K562 (cell line): ENCODE results near the gene HDAC7. TPM values are rescaled to one million over a fixed set of nuclear protein-coding genes. Genes with fewer than 3 reads are reported as not detected.
A peak's percentile ranks its signal among the peaks of the same experiment; 100 is the strongest.

Source experiments
- ATAC-seq: fragments of 200-7000 bp; cut with Tn5 transposase; 3 replicates; pipeline ENCODE4 v1.9.1; 2020; ENCODE audit warnings: moderate library complexity
- BruUV-seq: library from RNA; stranded (reverse); fragments of 400-500 nt; replicated peaks from 2 replicates; lab custom pipeline; 2021; lab: Mats Ljungman, UMichigan
- CTCF ChIA-PET: fragments of 300-600 bp; formaldehyde crosslinking; extraction: SDS; loops from one replicate; lab custom pipeline; 2021; ENCODE audit warnings: low intra/inter-chr PET ratio; lab: Yijun Ruan, JAX
- POLR2A ChIA-PET: fragments of 300-600, 350-650 bp; sonication (Branson Sonifier 250); formaldehyde crosslinking; extraction: SDS; loops from one replicate; lab custom pipeline; 2021; ENCODE audit warnings: antibody characterized with exemption, inconsistent platforms; lab: Yijun Ruan, JAX
- DNase-seq, 4 experiments: peaks; one replicate each; pipeline versions ENCODE4 v3.0.0 to v3.0.0-alpha.2; 2011 to 2018; ENCODE audit warnings: low spot score in 3 of 4, mixed read lengths in 3 of 4; ENCODE audit errors: extremely low read depth in 1 of 4
- FAIRE-seq: peaks from 2 replicates; lab custom pipeline; 2011; peaks lifted over from hg19 to GRCh38; lab: Jason Lieb, UNC
- H2AFZ ChIP-seq: 2 replicates; pipeline ENCODE4 v1.6.0; 2011; ENCODE audit warnings: low read depth, low read length, control low read depth, inconsistent platforms
- H3K27ac ChIP-seq: fragments of 200-600 bp; 3 replicates; pipeline ENCODE4 v1.8.0; 2011; ENCODE audit warnings: low read depth, mild to moderate bottlenecking, control low read depth, inconsistent platforms, low read length, moderate library complexity, mixed read lengths; ENCODE audit errors: extremely low read depth
- H3K27me3 ChIP-seq, 2 experiments: fragments of 300-600 bp in 1 of 2; 2 replicates in 1 of 2; 3 replicates in 1 of 2; pipeline versions ENCODE4 v1.6.0 to v1.8.0; 2011; ENCODE audit warnings: inconsistent platforms in 2 of 2, low read length in 2 of 2, mild to moderate bottlenecking in 1 of 2, mixed read lengths in 1 of 2, moderate library complexity in 1 of 2; ENCODE audit not compliant: control insufficient read depth in 2 of 2, insufficient read depth in 2 of 2
- H3K36me3 ChIP-seq: fragments of 300-600 bp; 3 replicates; pipeline ENCODE4 v1.8.0; 2011; ENCODE audit warnings: mild to moderate bottlenecking, low read length, inconsistent platforms; ENCODE audit not compliant: control insufficient read depth, insufficient read depth
- H3K4me1 ChIP-seq, 2 experiments: fragments of 200-600 bp in 1 of 2; replicated peaks in 1 of 2; 2 replicates in 1 of 2; 3 replicates in 1 of 2; pipeline versions ENCODE4 v1.5.1 to v1.8.0; 2011; ENCODE audit warnings: inconsistent platforms in 2 of 2, low read length in 2 of 2, mild to moderate bottlenecking in 1 of 2, mixed read lengths in 1 of 2, moderate library complexity in 1 of 2; ENCODE audit not compliant: control insufficient read depth in 2 of 2, insufficient read depth in 2 of 2
- H3K4me2 ChIP-seq: 2 replicates; pipeline ENCODE4 v1.6.1; 2011; ENCODE audit warnings: low read length, control low read depth, inconsistent platforms, mixed read lengths; ENCODE audit not compliant: insufficient read depth
- H3K4me3 ChIP-seq: fragments of 200-600 bp; sonication (generic), shearing (Covaris generic); 2 replicates; pipeline ENCODE4 v1.5.1; 2016; ENCODE audit warnings: control low read depth, inconsistent platforms
- H3K79me2 ChIP-seq: fragments of 200-600 bp; 3 replicates; pipeline ENCODE4 v1.8.0; 2011; ENCODE audit warnings: low read length, inconsistent platforms; ENCODE audit not compliant: control insufficient read depth, insufficient read depth
- H3K9ac ChIP-seq, 2 experiments: 2 replicates each; pipeline versions ENCODE4 v1.6.0 to v1.6.1; 2011; ENCODE audit warnings: low read depth in 2 of 2, low read length in 2 of 2, control low read depth in 1 of 2, inconsistent platforms in 1 of 2, mild to moderate bottlenecking in 1 of 2, mixed read lengths in 1 of 2; ENCODE audit not compliant: insufficient read depth in 1 of 2
- H3K9me1 ChIP-seq: one replicate; pipeline ENCODE4 v1.6.0; 2011; ENCODE audit warnings: inconsistent platforms, mild to moderate bottlenecking, low read length, moderate library complexity; ENCODE audit not compliant: control insufficient read depth, insufficient read depth
- H3K9me3 ChIP-seq: replicated peaks from 2 replicates; pipeline ENCODE4 v1.5.1; 2011; ENCODE audit warnings: low read depth, low read length, inconsistent platforms; ENCODE audit not compliant: control insufficient read depth, insufficient read depth
- H4K20me1 ChIP-seq: replicated peaks from 2 replicates; pipeline ENCODE4 v1.6.1; 2011; ENCODE audit warnings: low read length, inconsistent platforms, mixed read lengths; ENCODE audit not compliant: control insufficient read depth, insufficient read depth
- CHD1 ChIP-seq: fragments of 200-600 bp; sonication (generic); IDR thresholded peaks from one replicate; pipeline ENCODE4 v1.6.1; 2012; ENCODE audit warnings: mild to moderate bottlenecking, moderate library complexity, low read length, inconsistent platforms
- DACH1 ChIP-seq: fragments of 450-650 bp; IDR thresholded peaks from 2 replicates; pipeline ENCODE4 v1.6.1; 2018; ENCODE audit not compliant: partially characterized antibody
- DNMT1 ChIP-seq: fragments of 450-650 bp; IDR thresholded peaks from 2 replicates; pipeline ENCODE4 v1.6.1; 2016; ENCODE audit warnings: antibody characterized with exemption, mild to moderate bottlenecking
- ELK3 ChIP-seq: fragments of 450-650 bp; formaldehyde crosslinking; IDR thresholded peaks from 2 replicates; pipeline ENCODE4 v1.4.0; 2020; ENCODE audit warnings: mild to moderate bottlenecking
- ERF ChIP-seq: fragments of 450-650 bp; formaldehyde crosslinking; IDR thresholded peaks from 2 replicates; pipeline ENCODE4 v1.4.0; 2020; ENCODE audit warnings: mild to moderate bottlenecking, mixed read lengths
- ESRRB ChIP-seq: fragments of 250-450 bp; sonication (Bioruptor Pico); IDR thresholded peaks from 2 replicates; pipeline ENCODE4 v1.5.0; 2020; ENCODE audit warnings: mild to moderate bottlenecking, moderate library complexity, borderline replicate concordance
- HMBOX1 ChIP-seq: sonication (generic); IDR thresholded peaks from 2 replicates; pipeline ENCODE4 v1.6.1; 2016
- HMG20B ChIP-seq: fragments of 250-450 bp; sonication (Bioruptor Pico); IDR thresholded peaks from 2 replicates; pipeline ENCODE4 v1.5.0; 2021; ENCODE audit warnings: mild to moderate bottlenecking
- NUFIP1 ChIP-seq: fragments of 450-650 bp; IDR thresholded peaks from 2 replicates; pipeline ENCODE4 v1.6.1; 2018; ENCODE audit not compliant: partially characterized antibody
- RAD51 ChIP-seq: fragments of 450-650 bp; IDR thresholded peaks from 2 replicates; pipeline ENCODE4 v1.7.1; 2016; ENCODE audit warnings: low read depth, mild to moderate bottlenecking, borderline replicate concordance
- SOX6 ChIP-seq: fragments of 450-650 bp; IDR thresholded peaks from 2 replicates; pipeline ENCODE4 v1.6.1; 2014; ENCODE audit warnings: mild to moderate bottlenecking
- ZFP1 ChIP-seq: fragments of 450-650 bp; formaldehyde crosslinking; IDR thresholded peaks from 2 replicates; pipeline ENCODE4 v1.4.0; 2020; ENCODE audit warnings: mild to moderate bottlenecking, mixed read lengths
- ZNF436 ChIP-seq: fragments of 250-450, 450-650 bp; sonication (Bioruptor Pico); formaldehyde crosslinking; IDR thresholded peaks from 2 replicates; pipeline ENCODE4 v1.7.0; 2020; ENCODE audit warnings: mild to moderate bottlenecking
- ZNF586 ChIP-seq: fragments of 450-650 bp; formaldehyde crosslinking; conservative IDR thresholded peaks from 2 replicates; pipeline ENCODE4 v1.4.0; 2020; ENCODE audit warnings: mild to moderate bottlenecking, moderate library complexity
- ZNF785 ChIP-seq: fragments of 250-450 bp; sonication (Bioruptor Pico); IDR thresholded peaks from 2 replicates; pipeline ENCODE4 v1.4.0; 2020; ENCODE audit warnings: mild to moderate bottlenecking
- WGBS: fragments of 100-300 bp; shearing (Covaris generic); methylation state at CpG from one replicate; pipeline ENCODE4 v1.1.6; 2016; ENCODE audit warnings: low coverage, mixed read lengths; ENCODE audit not compliant: insufficient coverage; ENCODE audit errors: missing lambda C conversion rate; 5-methylcytosine and 5-hydroxymethylcytosine counted together
- in situ Hi-C: fragments of 300-500 bp; cut with MboI; formaldehyde crosslinking; loops from 4 replicates; pipeline ENCODE4 v1.15.0; 2018; ENCODE audit warnings: inconsistent platforms, mixed read lengths
- intact Hi-C: fragments of 100-400 bp; cut with micrococcal nuclease; formaldehyde crosslinking; loops from 2 replicates; pipeline ENCODE4 v1.14.2; 2022
- polyA plus RNA-seq, 8 experiments: library from polyadenylated mRNA; depleted of rRNA in 4 of 8; stranded (reverse) in 5 of 8; unstranded in 3 of 8; fragments of >200 nt; fragmentation: Nextera tagmentation in 2 of 8; fragmentation: Illumina TruSeq in 1 of 8; extraction: Ambion mirVana in 2 of 8; extraction: Trizol in 1 of 8; gene quantifications; 2 replicates each; pipeline versions ENCODE4 v1.2.1 to v1.2.3, GENCODE V29; 2011 to 2014; ENCODE audit warnings: inconsistent platforms in 1 of 8, missing spikeins in 1 of 8
- total RNA-seq, 7 experiments: library from RNA; depleted of rRNA in 6 of 7; stranded (reverse); fragments of >200 nt in 6 of 7; fragmentation: Illumina TruSeq in 2 of 7; extraction: Trizol in 2 of 7; gene quantifications; 2 replicates each; pipeline versions ENCODE4 v1.2.1 to v1.2.3, GENCODE V29; 2011 to 2021; ENCODE audit warnings: low replicate concordance in 1 of 7
- TF ChIP-seq, protein P1 (sequence below): fragments of 450-650 bp; IDR thresholded peaks from 2 replicates; pipeline ENCODE4 v1.7.1; 2018; ENCODE audit warnings: mild to moderate bottlenecking, low read depth; ENCODE audit not compliant: partially characterized antibody

HDAC7 gene
- total and polyA plus RNA-seq, 9 of the 15 experiments (the other 6 are each of a cell fraction or from before 2014, with no cell fraction given): 2.5 to 129 (median 31.1) TPM

GRCh38 chr12:47737936-47738594 lies 81.6 kb downstream of the HDAC7 start:
- no peak overlapping the region for H3K4me3 ChIP-seq
- no peak for ATAC-seq
- peak in 2 of 4 experiments; percentile 39 to 41 for DNase-seq
- no peaks in the 10 kb centered on the region for H3K9me3 ChIP-seq
- ChIA-PET POLR2A (interaction anchor here (0.7 kb wide), 1 partner anchor 705 kb away, joined by 3 read pairs; no protein-coding TSS in a partner anchor), CTCF (no interaction called here)
- H2AFZ ChIP-seq: no peak overlapping the region
- 64% methylated on average over 15 of the region's 17 CpGs for WGBS
- no peak overlapping the region for H3K9ac ChIP-seq
- no peak overlapping the region for H3K4me2 ChIP-seq
- FAIRE-seq: no peak
- H4K20me1 ChIP-seq: no peaks in the 10 kb centered on the region
- no TSS peak for BruUV-seq
- no peaks in the 10 kb centered on the region for H3K79me2 ChIP-seq
- intact Hi-C loops (no loop called here), in situ Hi-C loops (no loop called here)
- H3K36me3 ChIP-seq: no peaks in the 10 kb centered on the region
- TF ChIP-seq DACH1 (no peak), ZNF785 (no peak), CHD1 (no peak), ZFP1 (CRISPR knock-in tag) (no peak), ZNF586 (CRISPR knock-in tag) (no peak), ERF (CRISPR knock-in tag) (no peak), RAD51 (no peak), SOX6 (no peak), ELK3 (CRISPR knock-in tag) (no peak), ZNF436 (no peak), HMBOX1 (no peak), DNMT1 (no peak), HMG20B (CRISPR knock-in tag) (no peak), NUFIP1 (no peak), ESRRB (CRISPR knock-in tag) (no peak)
- TF ChIP-seq, protein P1, sequence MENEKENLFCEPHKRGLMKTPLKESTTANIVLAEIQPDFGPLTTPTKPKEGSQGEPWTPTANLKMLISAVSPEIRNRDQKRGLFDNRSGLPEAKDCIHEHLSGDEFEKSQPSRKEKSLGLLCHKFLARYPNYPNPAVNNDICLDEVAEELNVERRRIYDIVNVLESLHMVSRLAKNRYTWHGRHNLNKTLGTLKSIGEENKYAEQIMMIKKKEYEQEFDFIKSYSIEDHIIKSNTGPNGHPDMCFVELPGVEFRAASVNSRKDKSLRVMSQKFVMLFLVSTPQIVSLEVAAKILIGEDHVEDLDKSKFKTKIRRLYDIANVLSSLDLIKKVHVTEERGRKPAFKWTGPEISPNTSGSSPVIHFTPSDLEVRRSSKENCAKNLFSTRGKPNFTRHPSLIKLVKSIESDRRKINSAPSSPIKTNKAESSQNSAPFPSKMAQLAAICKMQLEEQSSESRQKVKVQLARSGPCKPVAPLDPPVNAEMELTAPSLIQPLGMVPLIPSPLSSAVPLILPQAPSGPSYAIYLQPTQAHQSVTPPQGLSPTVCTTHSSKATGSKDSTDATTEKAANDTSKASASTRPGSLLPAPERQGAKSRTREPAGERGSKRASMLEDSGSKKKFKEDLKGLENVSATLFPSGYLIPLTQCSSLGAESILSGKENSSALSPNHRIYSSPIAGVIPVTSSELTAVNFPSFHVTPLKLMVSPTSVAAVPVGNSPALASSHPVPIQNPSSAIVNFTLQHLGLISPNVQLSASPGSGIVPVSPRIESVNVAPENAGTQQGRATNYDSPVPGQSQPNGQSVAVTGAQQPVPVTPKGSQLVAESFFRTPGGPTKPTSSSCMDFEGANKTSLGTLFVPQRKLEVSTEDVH: no peak
- H3K27me3 ChIP-seq: no peaks in the 10 kb centered on the region; a peak in 1 of 5 replicates
- H3K9me1 ChIP-seq: no peaks in the 10 kb centered on the region
- no peak overlapping the region for H3K27ac ChIP-seq
- peaks cover 32 to 56% of the 10 kb centered on the region in 2 experiments for H3K4me1 ChIP-seq
